Transverse colon (tissue), 4 donors: ENCODE results near the gene KIFC1.
"Not testable (repeated sequence)": the region's sequence is repeated elsewhere in the genome, so short reads cannot be mapped to it uniquely, and the experiment has no call there.

Source experiments
- CTCF ChIP-seq, 5 experiments: fragments of 200-600 bp in 3 of 5; fragments of 450-650 bp in 2 of 5; sonication (generic) in 3 of 5; IDR thresholded peaks; 1 replicate in 2 of 5; 2 replicates in 3 of 5; pipeline ENCODE4 v1.5.1; 2016 to 2017; ENCODE audit warnings: antibody characterized with exemption in 5 of 5, inconsistent platforms in 3 of 5, mild to moderate bottlenecking in 2 of 5, moderate library complexity in 1 of 5
- EP300 ChIP-seq: sonication (generic); formaldehyde crosslinking; IDR thresholded peaks from one replicate; pipeline ENCODE4 v1.6.1; 2017; ENCODE audit warnings: antibody characterized with exemption, low read depth
- POLR2A ChIP-seq: fragments of 450-650 bp; IDR thresholded peaks from one replicate; pipeline ENCODE4 v1.6.1; 2016; ENCODE audit warnings: antibody characterized with exemption, mild to moderate bottlenecking, moderate library complexity
- POLR2AphosphoS5 ChIP-seq, 3 donors: sonication (generic); formaldehyde crosslinking; IDR thresholded peaks; one replicate each; pipeline ENCODE4 v1.6.1; 2016; ENCODE audit warnings: antibody characterized with exemption in 3 of 3

DNA sequence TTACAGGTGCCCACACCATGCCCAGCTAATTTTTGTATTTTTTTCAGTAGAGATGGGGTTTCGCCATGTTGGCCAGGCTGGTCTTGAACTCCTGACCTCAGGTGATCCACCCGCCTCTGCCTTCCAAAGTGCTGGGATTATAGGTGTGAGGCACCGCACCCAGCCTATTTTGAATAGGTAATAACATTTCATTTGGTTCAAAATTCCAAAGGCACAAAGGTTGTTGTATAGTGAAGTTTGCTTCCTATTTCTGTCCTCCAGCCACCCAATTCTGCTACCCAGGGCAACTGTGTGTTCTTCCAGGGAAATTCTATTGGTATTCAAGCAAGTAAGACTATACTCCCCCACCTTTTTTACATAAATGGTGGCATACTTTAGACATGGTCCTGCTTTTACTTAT is 7.0 kb downstream of the KIFC1 start:
- TF ChIP-seq CTCF (IDR thresholded peaks at IDR 0.05); EP300; POLR2A; POLR2AphosphoS5 (IDR thresholded peaks at IDR 0.05): not testable (repeated sequence)
